ENCODE measurements around the gene ILF2.
"Not testable (repeated sequence)": the region's sequence is repeated elsewhere in the genome, so short reads cannot be mapped to it uniquely, and the experiment has no call there.

Gene ILF2

GRCh38 chr1:153649137-153649862 lies 21.5 kb downstream of the ILF2 start:
- peak; percentile 39 for DNase-seq (ENCODE audit: low spot score)

- DNase-seq (ENCODE audit: low spot score): no peak
These were observed 22.7 kb downstream of the ILF2 start for GRCh38 chr1:153648000-153648643.

DNA sequence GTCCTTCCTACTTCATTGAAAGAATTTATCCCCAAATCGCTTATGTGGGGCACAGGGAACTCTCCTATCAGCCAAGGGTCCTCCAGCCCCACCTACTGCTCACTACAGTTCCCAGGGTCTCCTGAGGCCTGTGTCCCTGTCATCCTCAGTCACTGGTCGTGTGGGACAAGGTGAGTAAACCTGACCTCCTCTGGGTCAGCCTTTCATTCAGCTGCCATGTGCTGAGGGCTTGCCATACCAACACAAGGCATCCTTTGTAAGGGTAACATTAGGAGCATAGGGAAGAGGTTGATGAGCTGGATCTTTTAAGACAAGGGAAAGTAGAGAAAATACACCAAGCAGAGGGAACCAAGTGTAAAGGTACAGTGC lies 23.5 kb downstream of the ILF2 start:
- no peak for DNase-seq (ENCODE audit: low spot score)

- DNase-seq (ENCODE audit: low spot score): no peak
These were observed 24.0 kb downstream of the ILF2 start for GRCh38 chr1:153646672-153647345.

DNA sequence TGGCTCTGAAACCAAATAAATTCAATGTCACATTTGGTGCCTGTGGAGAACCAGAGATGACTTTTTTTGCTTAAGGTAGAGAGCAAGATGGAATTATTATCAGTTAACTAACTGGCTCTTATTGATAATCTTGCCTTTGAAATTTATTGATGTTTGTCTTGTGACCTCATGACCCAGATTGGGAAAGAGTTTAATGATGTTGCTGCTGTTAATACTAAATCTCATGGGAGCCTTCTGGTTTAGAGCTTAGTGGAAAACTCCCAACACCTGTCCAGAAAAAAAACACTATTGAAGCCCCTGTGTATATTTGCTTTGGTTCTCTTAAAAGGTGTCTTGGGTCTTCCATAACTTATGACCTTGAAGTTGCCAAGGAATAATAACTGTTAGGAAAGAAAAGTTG lies 27.0 kb downstream of the ILF2 start:
- no peak for DNase-seq (ENCODE audit: low spot score)

GRCh38 chr1:153643100-153643499 lies 27.7 kb downstream of the ILF2 start:
- no peak for DNase-seq (ENCODE audit: low spot score)

GRCh38 chr1:153642161-153642560 lies 28.6 kb downstream of the ILF2 start:
- no peak for DNase-seq (ENCODE audit: low spot score)

- no peak for DNase-seq (ENCODE audit: low spot score)
These were observed 29.9 kb downstream of the ILF2 start for GRCh38 chr1:153640861-153641260.

DNA sequence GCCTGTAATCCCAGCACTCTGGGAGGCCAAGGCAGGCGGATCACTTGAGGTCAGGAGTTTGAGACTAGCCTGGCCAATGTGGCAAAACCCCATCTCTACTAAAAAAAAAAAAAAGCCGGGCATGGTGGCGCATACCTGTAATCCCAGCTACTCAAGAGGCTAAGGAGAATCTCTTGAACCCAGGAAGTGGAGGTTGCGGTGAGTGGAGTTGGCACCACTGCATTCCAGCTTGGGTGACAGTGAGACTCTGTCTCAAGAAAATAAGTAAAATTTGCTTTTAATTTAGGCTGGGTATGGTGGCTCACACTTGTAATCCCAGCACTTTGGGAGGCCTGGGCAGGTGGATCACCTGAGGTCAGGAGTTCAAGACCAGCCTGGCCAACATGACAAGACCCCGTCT lies 30.6 kb downstream of the ILF2 start:
- DNase-seq (ENCODE audit: low spot score): not testable (repeated sequence)

- no peak for DNase-seq (ENCODE audit: low spot score)
These were observed 31.5 kb downstream of the ILF2 start for GRCh38 chr1:153639280-153639679.

- no peak for DNase-seq (ENCODE audit: low spot score)
These were observed 32.5 kb downstream of the ILF2 start for GRCh38 chr1:153638261-153638660.

DNA sequence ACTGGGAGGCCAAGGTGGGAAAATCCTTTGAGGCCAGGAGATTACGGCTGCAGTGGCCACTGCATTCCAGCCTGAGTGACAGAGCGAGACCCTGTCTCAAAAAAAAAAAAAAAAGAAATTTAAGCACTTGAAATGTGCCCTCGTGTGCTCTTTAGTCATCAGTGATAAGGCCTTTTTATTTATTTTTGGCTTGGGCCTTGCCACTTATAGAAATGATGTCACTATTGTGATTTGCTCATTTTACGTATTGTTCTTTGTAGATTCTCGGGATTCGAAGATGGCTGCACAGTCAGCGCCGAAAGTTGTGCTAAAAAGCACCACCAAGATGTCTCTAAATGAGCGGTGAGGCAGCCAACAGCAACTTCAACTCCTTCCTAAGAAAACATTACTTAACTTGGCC lies 34.5 kb downstream of the ILF2 start:
- DNase-seq (ENCODE audit: low spot score): no peak

GRCh38 chr1:153635872-153636271 lies 34.9 kb downstream of the ILF2 start:
- DNase-seq (ENCODE audit: low spot score): no peak

DNA sequence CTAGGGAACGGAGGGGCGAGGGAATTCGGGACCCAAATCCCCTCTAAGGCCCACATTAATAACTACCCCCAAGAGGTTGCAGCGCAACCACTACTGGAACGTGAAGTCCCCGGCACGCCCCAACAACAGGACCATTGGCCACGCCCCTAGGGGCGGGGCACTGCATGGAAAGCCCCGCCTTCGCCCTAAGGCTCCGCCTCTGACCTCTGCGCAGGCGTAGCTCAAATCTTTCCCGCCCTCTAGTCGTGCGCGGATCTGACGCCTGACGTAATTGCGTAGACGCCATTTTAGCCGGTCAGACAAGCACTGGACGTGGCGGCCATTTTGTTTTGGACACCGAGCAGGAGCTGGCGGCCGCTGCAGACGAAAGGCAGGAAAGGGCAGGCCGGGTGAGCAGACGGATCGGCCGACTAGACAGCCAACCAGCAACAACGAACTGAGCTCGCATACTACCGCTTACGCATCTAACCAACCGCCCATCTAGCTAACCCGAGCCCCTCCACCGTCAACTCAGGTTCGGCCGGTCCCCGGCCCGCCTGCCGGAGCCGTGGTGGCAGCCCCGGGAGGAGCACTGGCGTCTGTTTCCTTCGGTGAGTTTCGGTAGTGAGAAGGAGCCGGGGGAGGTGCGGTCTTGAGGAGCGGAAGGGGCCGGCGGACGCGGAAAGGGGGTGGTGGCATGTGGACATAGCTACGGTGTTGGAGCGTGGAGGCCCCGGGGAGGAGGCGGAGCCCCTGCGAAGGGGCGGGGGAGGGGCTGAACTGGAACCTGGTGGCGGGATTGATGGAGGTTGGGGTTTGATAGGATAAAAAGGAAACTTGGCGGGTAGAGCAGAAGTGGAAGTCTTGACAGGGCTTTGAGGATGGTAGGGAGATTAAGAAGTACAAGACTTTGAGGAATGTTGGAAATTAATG lies 36.8 kb downstream of the ILF2 start, which contains the start of gene CHTOP:
Gene CHTOP (plus strand): TSS at position 313 of the 912 bp plus-strand sequence. CDS start 2,523 bp downstream, outside the sequence.
- DNase-seq (ENCODE audit: low spot score): peak; percentile 95

GRCh38 chr1:153633161-153633753 lies 37.5 kb downstream of the ILF2 start:
- DNase-seq (ENCODE audit: low spot score): no peak

DNA sequence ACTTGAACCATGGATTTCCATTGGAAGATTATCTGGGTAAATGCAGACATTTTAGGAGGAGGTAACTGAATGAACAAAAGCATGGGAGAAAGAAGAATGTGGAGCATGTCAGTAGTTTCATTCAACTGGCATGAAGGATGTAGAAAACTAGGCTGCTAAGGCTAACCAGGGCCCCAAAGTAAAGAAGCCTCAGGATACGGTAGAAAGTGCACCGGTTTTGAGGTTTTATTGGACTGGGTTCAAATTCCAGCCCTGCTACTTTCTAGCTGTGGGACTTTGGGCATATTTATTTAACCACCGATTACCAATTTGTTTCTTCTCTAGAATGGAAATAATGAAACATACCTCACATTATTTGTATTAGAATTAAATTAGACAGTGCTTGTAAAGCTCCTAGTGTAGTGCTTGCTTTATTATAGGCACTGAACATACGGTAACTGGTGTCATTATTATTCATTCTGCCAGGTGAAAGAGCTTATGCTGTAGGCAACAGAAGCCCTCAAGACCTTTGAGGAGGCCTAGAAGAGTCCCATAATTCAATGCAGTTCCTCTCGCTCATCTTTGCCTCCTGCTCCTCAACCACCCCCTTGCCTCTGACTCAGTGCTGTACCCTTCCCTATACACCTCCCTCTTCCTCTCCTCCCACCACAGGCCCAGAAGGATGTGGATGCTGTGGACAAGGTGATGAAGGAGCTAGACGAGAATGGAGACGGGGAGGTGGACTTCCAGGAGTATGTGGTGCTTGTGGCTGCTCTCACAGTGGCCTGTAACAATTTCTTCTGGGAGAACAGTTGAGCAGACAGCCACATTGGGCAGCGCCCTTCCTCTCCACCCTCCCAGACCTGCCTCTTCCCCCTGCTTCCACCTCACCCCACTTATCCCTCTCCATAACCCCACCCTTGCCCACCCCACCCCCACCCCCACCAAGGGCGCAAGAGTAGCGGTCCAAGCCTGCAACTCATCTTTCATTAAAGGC lies 39.5 kb downstream of the ILF2 start:
- no peak for DNase-seq (ENCODE audit: low spot score)

- no peak for DNase-seq (ENCODE audit: low spot score)
These were observed 40.4 kb downstream of the ILF2 start for GRCh38 chr1:153630384-153630783.

DNA sequence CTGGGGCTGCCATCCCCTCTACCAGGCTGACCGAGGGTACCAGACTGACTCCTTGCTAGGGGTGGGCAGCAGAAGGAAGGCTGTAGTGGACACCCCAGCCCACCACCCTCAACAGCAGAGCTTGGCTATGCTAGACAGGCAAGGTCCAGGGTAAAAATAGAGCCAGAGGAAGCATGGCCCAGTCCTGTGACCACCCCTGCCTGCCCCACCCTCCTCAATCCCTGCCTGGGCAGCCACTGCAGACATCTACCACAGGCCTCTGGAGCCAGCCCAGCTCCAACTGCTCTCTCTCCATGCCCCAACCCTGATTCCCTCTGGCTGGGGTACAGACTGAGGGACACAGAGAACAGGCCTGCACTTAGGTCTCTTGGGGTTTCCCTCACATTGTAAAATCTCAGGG lies 40.8 kb downstream of the ILF2 start:
- no peak for DNase-seq (ENCODE audit: low spot score)

GRCh38 chr1:153629343-153629665 lies 41.5 kb downstream of the ILF2 start:
- no peak for DNase-seq (ENCODE audit: low spot score)

DNA sequence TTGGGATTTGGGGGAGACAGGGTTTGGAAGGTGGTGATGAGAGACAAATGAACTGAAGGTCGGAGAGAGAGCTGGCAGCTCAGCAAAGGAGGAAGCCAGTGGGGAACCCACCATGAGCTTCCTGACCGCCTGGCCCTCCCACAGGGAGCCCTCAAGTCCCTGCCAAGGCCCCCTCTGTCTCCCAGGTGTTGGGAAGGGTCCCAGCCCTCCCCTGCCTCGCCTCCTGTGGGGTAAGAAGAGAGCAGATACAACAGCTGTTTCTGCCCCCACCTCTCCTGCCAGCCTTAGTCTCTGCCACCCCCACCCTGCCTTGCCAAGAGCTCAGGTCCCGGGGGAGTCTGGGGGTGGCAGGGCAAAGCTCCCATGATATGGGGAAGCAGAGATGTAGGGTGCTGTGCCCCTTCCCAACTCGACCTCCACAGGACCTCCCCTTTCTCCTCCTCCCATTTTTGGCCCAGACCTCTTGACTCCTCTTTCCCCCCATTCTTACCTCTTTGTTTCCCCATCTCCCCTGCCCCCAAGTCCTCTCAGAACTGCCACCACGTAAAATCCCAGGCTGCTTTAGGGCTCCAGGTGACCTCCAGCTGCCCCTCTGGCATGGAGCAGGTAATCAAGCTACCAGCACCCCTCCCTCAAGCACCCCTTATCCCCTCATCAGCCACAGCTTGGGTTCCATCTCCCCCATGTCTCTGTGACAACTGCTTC lies 42.0 kb downstream of the ILF2 start:
- no peak for DNase-seq (ENCODE audit: low spot score)

Data from CD4-positive, alpha-beta T cell treated with Interleukin-6 at 100 ng/mL for 8 hours (primary cell).